ENCODE results near the gene LENEP.
"Not testable (repeated sequence)": the region's sequence is repeated elsewhere in the genome, so short reads cannot be mapped to it uniquely, and the experiment has no call there.

The LENEP gene

DNA sequence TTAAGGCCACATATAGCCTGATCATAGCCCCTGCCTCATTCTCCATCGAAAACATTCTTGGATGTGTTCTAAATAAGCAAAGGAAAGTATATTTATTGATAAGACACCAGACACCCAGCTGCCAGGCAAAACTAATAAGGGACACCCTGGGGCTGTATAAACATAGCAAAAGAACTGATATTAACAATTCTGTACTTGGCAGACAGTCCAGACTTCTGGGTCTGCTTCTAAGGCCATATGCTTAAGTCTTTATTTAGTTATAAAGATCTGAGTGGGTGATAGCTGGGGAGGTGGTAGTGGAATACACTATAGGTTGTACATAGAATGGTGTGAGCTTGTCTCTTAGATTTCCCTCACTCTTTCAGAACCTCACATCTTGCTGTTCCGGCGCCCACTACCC, 15.0 kb upstream of the LENEP start:
- peaks cover 47% of the 10 kb centered on the region for H3K36me3 ChIP-seq (ENCODE audit: insufficient read depth, insufficient read length, low read length)
- H3K9ac ChIP-seq (ENCODE audit: insufficient read length, low read depth) = no peak overlapping the region
- no peaks in the 10 kb centered on the region for H3K9me3 ChIP-seq (ENCODE audit: insufficient read depth, low read length)
- no peak for TF ChIP-seq SUZ12 (IDR thresholded peaks at IDR 0.05; ENCODE audit: extremely low read depth, insufficient read depth, insufficient read length)
- TF ChIP-seq YY1 (IDR thresholded peaks at IDR 0.05; ENCODE audit: insufficient read depth, insufficient read length) = no peak
- TF ChIP-seq ZNF274 (IDR thresholded peaks at IDR 0.05; ENCODE audit: low read depth, low read length) = no peak
- H3K4me3 ChIP-seq (ENCODE audit: insufficient read length, low read depth) = no peak overlapping the region
- no peaks in the 10 kb centered on the region for H3K27me3 ChIP-seq (ENCODE audit: insufficient read depth, insufficient read length)
- DNase-seq (ENCODE audit: low read depth, low spot score) = no peak
- H3K4me1 ChIP-seq (ENCODE audit: insufficient read depth, insufficient read length) = peaks cover 3% of the 10 kb centered on the region

DNA sequence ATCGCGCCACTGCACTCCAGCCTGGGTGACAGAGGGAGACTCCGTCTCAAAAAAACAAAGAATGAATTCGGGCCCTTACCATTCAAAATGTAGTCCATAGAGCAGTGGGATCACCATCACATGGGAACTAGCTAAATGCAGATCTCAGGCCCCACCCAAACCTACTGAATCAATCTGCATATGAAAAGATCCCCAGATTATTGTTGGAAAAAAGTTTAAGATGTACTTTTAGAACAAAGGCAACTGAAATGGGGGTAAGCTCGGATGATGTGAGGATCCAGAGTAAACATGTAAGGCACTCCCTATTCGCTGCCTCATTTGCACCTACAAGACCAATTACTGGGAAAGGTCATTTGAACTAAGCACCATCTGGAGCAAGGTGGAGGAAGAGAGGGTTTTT, 11.0 kb upstream of the LENEP start:
- Histone ChIP-seq H3K36me3 (ENCODE audit: insufficient read depth, insufficient read length, low read length) (peaks cover 57% of the 10 kb centered on the region), H3K4me3 (ENCODE audit: insufficient read length, low read depth) (peak overlapping the region; percentile 53), H3K9ac (ENCODE audit: insufficient read length, low read depth) (peak overlapping the region; percentile 72), H3K9me3 (ENCODE audit: insufficient read depth, low read length) (no peaks in the 10 kb centered on the region), H3K27me3 (ENCODE audit: insufficient read depth, insufficient read length) (no peaks in the 10 kb centered on the region), H3K4me1 (ENCODE audit: insufficient read depth, insufficient read length) (no peaks in the 10 kb centered on the region)
- no peak for DNase-seq (ENCODE audit: low read depth, low spot score)
- TF ChIP-seq ZNF274 (IDR thresholded peaks at IDR 0.05; ENCODE audit: low read depth, low read length) (no peak), YY1 (IDR thresholded peaks at IDR 0.05; ENCODE audit: insufficient read depth, insufficient read length) (no peak)

DNA sequence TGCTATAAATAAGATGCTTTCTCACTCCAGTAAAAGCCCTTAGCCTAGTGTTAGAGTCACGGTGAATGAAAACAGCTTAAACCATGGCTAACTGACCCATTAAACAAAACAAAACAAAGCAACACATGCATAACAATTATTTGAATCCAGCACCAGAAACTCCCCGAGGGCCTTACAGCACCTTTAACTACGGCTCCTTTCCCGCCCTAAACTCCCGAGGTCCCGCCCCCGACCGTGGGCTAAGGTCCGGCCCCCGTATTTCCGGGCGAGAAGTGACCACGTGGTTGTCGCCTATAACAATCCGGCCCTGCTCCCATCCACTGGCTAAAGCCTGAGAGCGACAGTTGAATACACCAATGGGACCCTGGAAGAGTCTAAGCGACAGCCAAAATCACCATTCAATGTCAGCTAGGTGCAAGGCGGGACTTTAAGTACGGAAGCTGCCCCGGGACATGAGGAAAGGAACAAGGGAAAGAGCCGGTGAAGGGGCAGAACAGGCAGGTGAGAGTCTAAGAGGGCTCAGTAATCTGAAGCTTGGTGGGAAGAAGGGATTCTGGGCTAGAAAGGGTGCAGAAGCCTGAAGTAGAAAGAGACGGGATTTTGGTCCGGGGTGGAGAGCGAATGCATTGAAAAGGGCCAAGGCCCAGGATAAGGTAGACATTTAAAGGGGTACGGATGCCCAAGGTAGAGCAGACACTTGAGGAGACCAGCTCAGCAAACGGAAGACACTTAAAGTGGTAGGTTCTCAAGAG, 10.3 kb upstream of the LENEP start, which contains the start of gene FLAD1:
FLAD1 (plus strand) TSS at position 448 of the 752 bp plus-strand sequence. CDS start 351 bp downstream, outside the sequence.
- DNase-seq (ENCODE audit: low read depth, low spot score) = peak; percentile 100
- Histone ChIP-seq H3K9me3 (ENCODE audit: insufficient read depth, low read length) (no peaks in the 10 kb centered on the region), H3K4me3 (ENCODE audit: insufficient read length, low read depth) (peak within 1 kb of the TSS; percentile 93), H3K27me3 (ENCODE audit: insufficient read depth, insufficient read length) (no peaks in the 10 kb centered on the region), H3K9ac (ENCODE audit: insufficient read length, low read depth) (peak within 1 kb of the TSS; percentile 98), H3K36me3 (ENCODE audit: insufficient read depth, insufficient read length, low read length) (peaks cover 57% of the 10 kb centered on the region), H3K4me1 (ENCODE audit: insufficient read depth, insufficient read length) (peaks cover 3% of the 10 kb centered on the region)
- TF ChIP-seq SUZ12 (IDR thresholded peaks at IDR 0.05; ENCODE audit: extremely low read depth, insufficient read depth, insufficient read length) (no peak), ZNF274 (IDR thresholded peaks at IDR 0.05; ENCODE audit: low read depth, low read length) (no peak), YY1 (IDR thresholded peaks at IDR 0.05; ENCODE audit: insufficient read depth, insufficient read length) (no peak)

DNA sequence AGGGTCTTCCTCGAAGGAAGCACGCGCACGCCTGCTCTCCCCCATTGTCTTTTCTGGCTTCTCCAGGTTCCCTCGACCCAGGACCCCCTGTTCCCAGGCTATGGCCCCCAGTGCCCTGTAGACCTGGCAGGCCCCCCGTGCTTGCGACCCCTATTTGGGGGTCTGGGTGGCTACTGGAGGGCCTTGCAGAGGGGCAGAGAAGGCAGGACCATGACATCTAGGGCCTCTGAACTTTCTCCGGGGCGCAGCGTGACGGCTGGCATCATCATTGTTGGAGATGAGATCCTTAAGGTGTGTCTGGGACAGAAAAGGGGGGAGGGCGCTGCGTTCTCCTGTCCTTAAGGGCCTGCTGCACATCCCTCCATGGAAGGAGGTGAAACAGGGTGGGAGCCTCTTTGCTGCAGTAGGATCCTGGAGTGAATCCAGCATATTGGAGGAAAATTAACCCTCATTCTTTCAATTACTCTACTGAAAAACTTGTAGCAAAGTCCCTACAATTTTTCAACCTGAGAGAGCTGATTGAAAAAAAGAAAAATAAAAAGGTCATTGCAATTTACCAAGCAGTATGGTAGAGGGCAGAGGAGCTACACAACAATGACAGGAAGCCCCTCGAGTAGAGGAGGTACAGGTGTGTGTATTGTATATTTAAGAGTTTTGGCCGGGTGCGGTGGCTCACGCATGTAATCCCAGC, 9.5 kb upstream of the LENEP start:
- H3K9ac ChIP-seq (ENCODE audit: insufficient read length, low read depth) = peak overlapping the region; percentile 98
- no peak for DNase-seq (ENCODE audit: low read depth, low spot score)
- no peaks in the 10 kb centered on the region for H3K27me3 ChIP-seq (ENCODE audit: insufficient read depth, insufficient read length)
- H3K36me3 ChIP-seq (ENCODE audit: insufficient read depth, insufficient read length, low read length) = peaks cover 60% of the 10 kb centered on the region
- no peaks in the 10 kb centered on the region for H3K9me3 ChIP-seq (ENCODE audit: insufficient read depth, low read length)
- TF ChIP-seq YY1 (IDR thresholded peaks at IDR 0.05; ENCODE audit: insufficient read depth, insufficient read length) = no peak
- peaks cover 9% of the 10 kb centered on the region for H3K4me1 ChIP-seq (ENCODE audit: insufficient read depth, insufficient read length)
- H3K4me3 ChIP-seq (ENCODE audit: insufficient read length, low read depth) = peak overlapping the region; percentile 93

DNA sequence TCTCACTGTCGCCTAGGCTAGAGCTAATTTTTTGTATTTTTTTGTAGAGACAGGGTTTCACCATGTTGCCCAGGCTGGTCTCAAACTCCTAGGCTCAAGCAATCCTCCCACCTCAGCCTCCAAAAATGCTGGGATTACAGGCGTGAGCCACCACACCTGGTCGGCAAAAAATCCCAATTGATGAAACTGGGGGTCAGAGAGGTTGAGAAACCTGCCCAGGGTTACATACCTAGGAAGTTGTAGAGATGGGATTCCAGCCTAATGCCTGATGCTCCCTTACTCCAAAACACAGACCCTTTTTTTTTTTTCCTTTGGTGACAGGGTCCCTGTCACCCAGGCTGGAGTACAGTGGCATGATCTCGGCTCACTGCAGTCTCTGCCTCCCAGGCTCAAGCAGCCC, 6.7 kb upstream of the LENEP start:
- not testable (repeated sequence) for H3K9me3 ChIP-seq (ENCODE audit: insufficient read depth, low read length); H3K4me1 ChIP-seq (ENCODE audit: insufficient read depth, insufficient read length); H3K27me3 ChIP-seq (ENCODE audit: insufficient read depth, insufficient read length); H3K9ac ChIP-seq (ENCODE audit: insufficient read length, low read depth); H3K4me3 ChIP-seq (ENCODE audit: insufficient read length, low read depth); DNase-seq (ENCODE audit: low read depth, low spot score)
- H3K36me3 ChIP-seq (ENCODE audit: insufficient read depth, insufficient read length, low read length) = peaks cover 64% of the 10 kb centered on the region

DNA sequence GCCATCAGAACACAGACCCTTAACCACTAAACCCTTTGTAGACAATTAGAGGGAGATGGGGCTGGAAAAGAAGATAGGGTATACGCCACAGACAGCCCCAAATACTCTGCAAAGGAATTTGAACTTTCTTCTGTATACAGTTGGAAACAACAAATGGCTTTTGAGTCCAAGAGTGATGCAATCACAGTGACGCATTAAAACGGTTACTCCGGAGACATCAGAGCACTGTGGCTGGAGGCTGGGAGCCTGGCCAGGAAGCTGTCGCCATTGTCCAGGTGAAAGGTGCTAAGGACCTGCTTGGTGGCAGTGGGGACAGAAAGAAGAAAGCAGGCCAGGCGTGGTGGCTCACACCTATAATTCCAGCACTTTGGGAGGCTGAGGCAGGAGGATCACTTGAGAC, 6.1 kb upstream of the LENEP start:
- Histone ChIP-seq H3K27me3 (ENCODE audit: insufficient read depth, insufficient read length) (no peaks in the 10 kb centered on the region), H3K4me1 (ENCODE audit: insufficient read depth, insufficient read length) (peaks cover 9% of the 10 kb centered on the region), H3K9ac (ENCODE audit: insufficient read length, low read depth) (no peak overlapping the region), H3K4me3 (ENCODE audit: insufficient read length, low read depth) (no peak overlapping the region), H3K36me3 (ENCODE audit: insufficient read depth, insufficient read length, low read length) (peaks cover 65% of the 10 kb centered on the region), H3K9me3 (ENCODE audit: insufficient read depth, low read length) (no peaks in the 10 kb centered on the region)
- no peak for DNase-seq (ENCODE audit: low read depth, low spot score)
- no peak for TF ChIP-seq YY1 (IDR thresholded peaks at IDR 0.05; ENCODE audit: insufficient read depth, insufficient read length)
- TF ChIP-seq ZNF274 (IDR thresholded peaks at IDR 0.05; ENCODE audit: low read depth, low read length) = no peak
- no peak for TF ChIP-seq SUZ12 (IDR thresholded peaks at IDR 0.05; ENCODE audit: extremely low read depth, insufficient read depth, insufficient read length)

DNA sequence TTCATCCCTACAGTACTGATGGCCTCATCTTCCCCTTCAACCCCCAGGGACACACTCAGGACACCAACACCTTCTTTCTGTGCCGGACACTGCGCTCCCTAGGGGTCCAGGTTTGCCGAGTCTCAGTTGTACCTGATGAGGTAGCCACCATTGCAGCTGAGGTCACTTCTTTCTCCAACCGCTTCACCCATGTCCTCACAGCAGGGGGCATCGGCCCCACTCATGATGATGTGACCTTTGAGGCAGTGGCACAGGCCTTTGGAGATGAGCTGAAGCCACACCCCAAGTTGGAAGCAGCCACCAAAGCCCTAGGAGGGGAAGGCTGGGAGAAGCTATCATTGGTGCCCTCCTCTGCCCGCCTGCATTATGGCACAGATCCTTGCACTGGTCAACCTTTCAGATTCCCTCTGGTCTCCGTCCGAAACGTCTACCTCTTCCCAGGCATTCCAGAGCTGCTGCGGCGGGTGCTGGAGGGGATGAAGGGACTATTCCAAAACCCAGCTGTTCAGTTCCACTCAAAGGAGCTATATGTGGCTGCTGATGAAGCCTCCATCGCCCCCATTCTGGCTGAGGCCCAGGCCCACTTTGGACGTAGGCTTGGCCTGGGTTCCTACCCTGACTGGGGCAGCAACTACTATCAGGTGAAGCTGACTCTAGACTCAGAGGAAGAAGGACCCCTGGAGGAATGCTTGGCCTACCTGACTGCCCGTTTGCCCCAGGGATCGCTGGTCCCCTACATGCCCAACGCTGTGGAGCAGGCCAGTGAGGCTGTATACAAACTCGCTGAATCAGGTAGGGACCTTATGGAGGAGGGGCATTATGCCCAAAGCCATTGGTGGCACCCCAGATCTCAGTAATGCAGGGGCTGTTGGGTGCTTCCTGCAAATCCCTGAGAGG, 5.1 kb upstream of the LENEP start:
- TF ChIP-seq SUZ12 (IDR thresholded peaks at IDR 0.05; ENCODE audit: extremely low read depth, insufficient read depth, insufficient read length) (no peak), YY1 (IDR thresholded peaks at IDR 0.05; ENCODE audit: insufficient read depth, insufficient read length) (no peak), ZNF274 (IDR thresholded peaks at IDR 0.05; ENCODE audit: low read depth, low read length) (no peak)
- H3K9ac ChIP-seq (ENCODE audit: insufficient read length, low read depth) = no peak overlapping the region
- no peak overlapping the region for H3K4me3 ChIP-seq (ENCODE audit: insufficient read length, low read depth)
- peaks cover 74% of the 10 kb centered on the region for H3K36me3 ChIP-seq (ENCODE audit: insufficient read depth, insufficient read length, low read length)
- no peak for DNase-seq (ENCODE audit: low read depth, low spot score)
- H3K9me3 ChIP-seq (ENCODE audit: insufficient read depth, low read length) = no peaks in the 10 kb centered on the region
- no peaks in the 10 kb centered on the region for H3K27me3 ChIP-seq (ENCODE audit: insufficient read depth, insufficient read length)
- H3K4me1 ChIP-seq (ENCODE audit: insufficient read depth, insufficient read length) = peaks cover 13% of the 10 kb centered on the region

Measured in NT2/D1 (cell line).